Kidney (tissue), 14 donors: ENCODE results near the gene OBSCN. TPM values are rescaled to one million over a fixed set of nuclear protein-coding genes. Genes with fewer than 3 reads are reported as not detected.

Experiments
- DNase-seq, 5 donors: peaks; one replicate each; pipeline ENCODE4 v3.0.0-alpha.2; 2013 to 2020
- FAIRE-seq: peaks from 2 replicates; lab custom pipeline; 2012; peaks lifted over from hg19 to GRCh38; lab: Jason Lieb, UNC
- H3K27ac ChIP-seq, 2 donors: one replicate each; pipeline ENCODE4 v1.7.0; 2013; ENCODE audit warnings: low read depth in 2 of 2, low read length in 2 of 2, inconsistent platforms in 1 of 2
- H3K27me3 ChIP-seq: one replicate; pipeline ENCODE4 v1.7.1; 2013; ENCODE audit warnings: low read length, inconsistent platforms; ENCODE audit not compliant: control insufficient read depth, insufficient read depth
- H3K36me3 ChIP-seq, 3 donors: one replicate each; pipeline versions ENCODE4 v1.7.0 to v1.7.1; 2013; ENCODE audit warnings: low read length in 3 of 3, control low read depth in 1 of 3, inconsistent platforms in 1 of 3; ENCODE audit not compliant: insufficient read depth in 3 of 3, control insufficient read depth in 2 of 3
- H3K4me1 ChIP-seq, 3 donors: one replicate each; pipeline versions ENCODE4 v1.7.0 to v1.7.1; 2013; ENCODE audit warnings: low read length in 3 of 3, inconsistent platforms in 1 of 3, low read depth in 1 of 3; ENCODE audit not compliant: control insufficient read depth in 2 of 3, insufficient read depth in 2 of 3
- H3K4me3 ChIP-seq, 3 donors: one replicate each; pipeline versions ENCODE4 v1.7.0 to v1.8.1; 2013; ENCODE audit warnings: low read length in 3 of 3, control low read depth in 1 of 3, inconsistent platforms in 1 of 3
- H3K9ac ChIP-seq, 3 donors: one replicate each; pipeline versions ENCODE4 v1.7.0 to v1.7.1; 2013; ENCODE audit warnings: low read length in 3 of 3, control low read depth in 1 of 3, inconsistent platforms in 1 of 3
- H3K9me3 ChIP-seq, 3 donors: one replicate each; pipeline versions ENCODE4 v1.7.0 to v1.7.1; 2013; ENCODE audit warnings: low read length in 3 of 3, control low read depth in 1 of 3, inconsistent platforms in 1 of 3; ENCODE audit not compliant: control insufficient read depth in 2 of 3, insufficient read depth in 1 of 3
- intact Hi-C: fragments of 100-400 bp; cut with DNase I; formaldehyde crosslinking; loops from one replicate; pipeline ENCODE4 v1.11.1; 2022
- polyA plus RNA-seq: library from polyadenylated mRNA; stranded (reverse); fragments of 350-450 nt; fragmentation: Illumina TruSeq; extraction: RNeasy Lipid Tissue Mini Kit (QIAGEN cat#74804); gene quantifications from one replicate; pipeline ENCODE4 v1.2.3, GENCODE V29; 2014; ENCODE audit warnings: low read depth, low replicate concordance; ENCODE audit not compliant: insufficient read depth
- total RNA-seq: library from RNA; stranded (reverse); fragmentation: NEBNext Ultra II Directional; extraction: Animal tissue kit (Norgen Biotek cat#: 25700); gene quantifications from one replicate; pipeline ENCODE4 v1.2.1, GENCODE V29; 2021
- TF ChIP-seq, protein P1 (sequence below): IDR thresholded peaks from 3 replicates; pipeline ENCODE4 v1.5.1; 2012; ENCODE audit warnings: mild to moderate bottlenecking, moderate library complexity, borderline replicate concordance; ENCODE audit not compliant: insufficient read depth; ENCODE audit errors: extremely low read depth
- donor health status: control.
- donor health status: control.
- donor health status: control.
- donor health status: control.
- donor health status: control.
- donor health status: DM: yes; HTN: yes; CAD: no.
- donor health status: Normal renal cell carcinoma (clear cell type).

Gene OBSCN
- total and polyA plus RNA-seq, 2 donors from 2014 or later, result 14.5 to 30.0 TPM

DNA sequence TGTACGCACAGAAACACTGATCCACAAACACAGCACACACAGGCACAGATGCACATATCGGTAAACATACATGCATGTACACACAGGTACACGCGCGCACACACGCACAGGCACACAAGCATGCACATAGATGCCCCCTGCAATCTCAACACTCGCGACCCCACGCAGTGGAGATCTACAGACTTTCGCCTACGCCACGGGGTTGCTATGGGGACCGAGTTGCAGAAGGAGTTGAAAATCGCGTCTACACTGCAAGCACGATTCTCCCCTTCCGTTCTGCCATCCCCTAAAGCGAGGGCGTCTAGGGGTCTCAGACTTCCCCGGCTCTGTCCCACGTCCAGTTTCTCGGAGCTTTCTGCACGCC lies 208.0 kb downstream of the OBSCN start:
- Histone ChIP-seq H3K27ac (no peak overlapping the region), H3K36me3 (no peaks in the 10 kb centered on the region), H3K9me3 (no peaks in the 10 kb centered on the region), H3K4me1 (peaks cover 0 to 4% (median 0%) of the 10 kb centered on the region in 3 donors), H3K27me3 (no peaks in the 10 kb centered on the region), H3K9ac (peak overlapping the region in 2 of 3 donors; percentile 1 to 19), H3K4me3 (peak overlapping the region in 2 of 3 donors; percentile 22 to 36)
- peak in 1 of 5 donors; percentile 49 for DNase-seq
- TF ChIP-seq, protein P1, sequence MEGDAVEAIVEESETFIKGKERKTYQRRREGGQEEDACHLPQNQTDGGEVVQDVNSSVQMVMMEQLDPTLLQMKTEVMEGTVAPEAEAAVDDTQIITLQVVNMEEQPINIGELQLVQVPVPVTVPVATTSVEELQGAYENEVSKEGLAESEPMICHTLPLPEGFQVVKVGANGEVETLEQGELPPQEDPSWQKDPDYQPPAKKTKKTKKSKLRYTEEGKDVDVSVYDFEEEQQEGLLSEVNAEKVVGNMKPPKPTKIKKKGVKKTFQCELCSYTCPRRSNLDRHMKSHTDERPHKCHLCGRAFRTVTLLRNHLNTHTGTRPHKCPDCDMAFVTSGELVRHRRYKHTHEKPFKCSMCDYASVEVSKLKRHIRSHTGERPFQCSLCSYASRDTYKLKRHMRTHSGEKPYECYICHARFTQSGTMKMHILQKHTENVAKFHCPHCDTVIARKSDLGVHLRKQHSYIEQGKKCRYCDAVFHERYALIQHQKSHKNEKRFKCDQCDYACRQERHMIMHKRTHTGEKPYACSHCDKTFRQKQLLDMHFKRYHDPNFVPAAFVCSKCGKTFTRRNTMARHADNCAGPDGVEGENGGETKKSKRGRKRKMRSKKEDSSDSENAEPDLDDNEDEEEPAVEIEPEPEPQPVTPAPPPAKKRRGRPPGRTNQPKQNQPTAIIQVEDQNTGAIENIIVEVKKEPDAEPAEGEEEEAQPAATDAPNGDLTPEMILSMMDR, result no peak
- FAIRE-seq, result no peak
- intact Hi-C loops, result no loop called here

DNA sequence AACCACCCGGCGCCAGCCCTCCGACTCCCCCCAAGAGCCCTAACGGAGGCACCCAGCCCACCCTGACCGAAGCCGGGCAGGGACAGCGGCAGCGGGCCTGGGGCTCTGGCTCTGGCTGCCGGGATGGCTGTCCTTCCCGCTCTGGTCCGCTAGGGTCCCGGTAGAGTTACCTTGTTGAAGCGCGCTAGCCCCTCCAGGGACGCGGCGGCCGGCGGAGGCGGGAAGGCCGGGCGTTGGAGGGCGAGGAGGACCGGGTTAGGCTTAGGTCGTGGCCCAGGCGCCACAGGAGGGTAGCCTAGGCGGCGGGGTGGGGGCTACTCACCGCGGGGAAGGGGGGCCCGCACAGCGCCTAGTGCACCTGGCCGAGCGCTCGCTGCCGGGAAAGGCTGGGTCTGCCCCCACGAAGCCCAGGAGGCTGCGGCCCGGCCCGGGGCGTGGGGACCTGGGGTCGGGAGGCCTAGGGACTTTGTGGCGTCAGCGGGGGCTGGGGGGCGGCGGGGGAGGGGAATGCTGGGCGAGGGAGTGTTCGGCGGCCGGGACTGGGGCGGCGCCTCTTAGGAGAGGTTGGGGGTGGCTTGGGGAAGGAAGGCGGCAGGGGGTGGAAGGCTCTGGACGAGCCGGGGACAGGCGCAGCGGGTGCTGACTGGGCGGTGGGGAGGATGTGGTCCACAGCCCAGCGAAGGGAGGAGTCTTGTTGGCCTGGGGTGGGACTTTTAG lies 208.5 kb downstream of the OBSCN start, which contains the start of gene TRIM17:
Gene TRIM17 (minus strand): TSS at position 645 of the 717 bp plus-strand sequence. CDS start 1,789 bp downstream, outside the sequence.
- peaks cover 0 to 4% (median 0%) of the 10 kb centered on the region in 3 donors for H3K4me1 ChIP-seq
- DNase-seq (peak in 4 of 5 donors; percentile 75 to 86 (median 79)), FAIRE-seq (no peak)
- no peaks in the 10 kb centered on the region for H3K9me3 ChIP-seq
- H3K9ac ChIP-seq, result peak within 1 kb of the TSS in 2 of 3 donors; percentile 1 to 19
- peak within 1 kb of the TSS in 2 of 3 donors; percentile 22 to 36 for H3K4me3 ChIP-seq
- intact Hi-C loops, result no loop called here
- H3K27ac ChIP-seq, result no peak within 1 kb of the TSS
- TF ChIP-seq, protein P1, result peak; percentile 10
- H3K27me3 ChIP-seq, result no peaks in the 10 kb centered on the region
- no peaks in the 10 kb centered on the region for H3K36me3 ChIP-seq

DNA sequence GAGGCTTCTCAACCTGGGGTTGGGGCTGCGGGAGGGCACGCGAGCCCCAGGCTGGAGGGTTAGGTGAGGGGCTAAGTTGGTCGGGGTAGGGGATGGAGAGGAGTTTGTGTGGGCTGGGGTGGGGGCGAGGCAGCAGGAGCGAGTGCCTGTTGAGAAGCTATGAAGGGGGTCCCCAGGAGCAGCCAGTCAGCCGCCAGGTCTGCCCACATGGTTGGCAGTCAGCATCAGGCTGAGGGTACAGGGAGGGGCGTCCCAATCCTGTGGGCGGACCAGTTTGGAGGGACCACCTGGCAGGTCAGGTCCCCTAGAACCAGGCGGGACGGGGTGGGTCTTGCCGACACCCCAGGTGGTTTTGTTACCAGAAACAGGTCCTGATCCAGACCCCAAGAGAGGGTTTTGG lies 209.2 kb downstream of the OBSCN start:
- H3K4me3 ChIP-seq, result no peak overlapping the region
- TF ChIP-seq, protein P1, result no peak
- FAIRE-seq, result no peak
- intact Hi-C loops, result no loop called here
- peaks cover 0 to 4% (median 0%) of the 10 kb centered on the region in 3 donors for H3K4me1 ChIP-seq
- H3K27me3 ChIP-seq, result no peaks in the 10 kb centered on the region
- no peak overlapping the region for H3K9ac ChIP-seq
- no peaks in the 10 kb centered on the region for H3K36me3 ChIP-seq
- no peak overlapping the region for H3K27ac ChIP-seq
- DNase-seq, result peak in 1 of 5 donors; percentile 71
- H3K9me3 ChIP-seq, result no peaks in the 10 kb centered on the region
